WTC11 (cell line): Measurements from ENCODE around the gene OR2A2. TPM values are rescaled to one million over a fixed set of nuclear protein-coding genes. Genes with fewer than 3 reads are reported as not detected.
"Not testable (repeated sequence)": the region's sequence is repeated elsewhere in the genome, so short reads cannot be mapped to it uniquely, and the experiment has no call there.

ENCODE experiments used
- ATAC-seq: fragments of 200-7000 bp; cut with Tn5 transposase; 2 replicates; pipeline ENCODE4 v1.10.0; 2021; ENCODE audit warnings: mild to moderate bottlenecking, moderate library complexity
- CTCF ChIA-PET: fragments of 300-600 bp; sonication (Branson Sonifier 250); formaldehyde crosslinking; loops from one replicate; lab custom pipeline; 2021; ENCODE audit warnings: antibody characterized with exemption; lab: Charles Lee
- POLR2A ChIA-PET: fragments of 350-600 bp; sonication (Branson Sonifier 250); formaldehyde crosslinking; loops from one replicate; lab custom pipeline; 2021; ENCODE audit warnings: antibody characterized with exemption; lab: Charles Lee
- DNase-seq: peaks from one replicate; pipeline ENCODE4 v3.0.0; 2021; ENCODE audit warnings: low spot score
- H3K27ac Mint-ChIP-seq: 2 replicates; pipeline ENCODE4 v1.8.0; 2021; ENCODE audit warnings: mixed read lengths
- H3K27me3 Mint-ChIP-seq: 2 replicates; pipeline ENCODE4 v1.8.0; 2021; ENCODE audit warnings: low read depth, mild to moderate bottlenecking, moderate library complexity, mixed read lengths
- H3K36me3 Mint-ChIP-seq: 2 replicates; pipeline ENCODE4 v1.8.0; 2021; ENCODE audit warnings: mixed read lengths
- H3K4me1 Mint-ChIP-seq: 2 replicates; pipeline ENCODE4 v1.8.0; 2022; ENCODE audit warnings: mixed read lengths
- H3K4me3 Mint-ChIP-seq: 2 replicates; pipeline ENCODE4 v1.8.0; 2021; ENCODE audit warnings: mild to moderate bottlenecking, moderate library complexity, mixed read lengths
- H3K9me3 Mint-ChIP-seq: 2 replicates; pipeline ENCODE4 v1.8.0; 2021; ENCODE audit warnings: mixed read lengths
- ATF3 ChIP-seq: sonication (generic); formaldehyde crosslinking; conservative IDR thresholded peaks from 2 replicates; pipeline ENCODE4 v1.8.1; 2022; ENCODE audit warnings: mild to moderate bottlenecking, missing genetic modification reagents
- CTCF ChIP-seq: fragments of 200-600 bp; IDR thresholded peaks from 2 replicates; pipeline ENCODE4 v1.8.0; 2022; ENCODE audit warnings: antibody characterized with exemption
- ELF4 ChIP-seq: sonication (generic); formaldehyde crosslinking; IDR thresholded peaks from 2 replicates; pipeline ENCODE4 v1.8.1; 2022; ENCODE audit warnings: low read depth, mild to moderate bottlenecking, moderate library complexity, missing genetic modification reagents
- ERG ChIP-seq: fragments of 250-450 bp; sonication (Bioruptor Pico); IDR thresholded peaks from 2 replicates; pipeline ENCODE4 v1.8.0; 2021; ENCODE audit warnings: mild to moderate bottlenecking
- IRF1 ChIP-seq: sonication (generic); formaldehyde crosslinking; IDR thresholded peaks from 2 replicates; pipeline ENCODE4 v1.8.0; 2023; ENCODE audit warnings: missing genetic modification reagents
- KAT7 ChIP-seq: sonication (generic); formaldehyde crosslinking; IDR thresholded peaks from 2 replicates; pipeline ENCODE4 v1.8.1; 2023; ENCODE audit warnings: missing genetic modification reagents, mild to moderate bottlenecking, borderline replicate concordance
- MAX ChIP-seq: sonication (generic); formaldehyde crosslinking; IDR thresholded peaks from 2 replicates; pipeline ENCODE4 v1.8.0; 2022; ENCODE audit warnings: mild to moderate bottlenecking, missing genetic modification reagents
- MYBL2 ChIP-seq: sonication (generic); formaldehyde crosslinking; IDR thresholded peaks from 2 replicates; pipeline ENCODE4 v1.8.1; 2023; ENCODE audit warnings: mild to moderate bottlenecking, moderate library complexity, missing genetic modification reagents
- NFE2L1 ChIP-seq: sonication (generic); formaldehyde crosslinking; IDR thresholded peaks from 2 replicates; pipeline ENCODE4 v1.8.1; 2023; ENCODE audit warnings: missing genetic modification reagents
- NFYB ChIP-seq: sonication (generic); formaldehyde crosslinking; conservative IDR thresholded peaks from 2 replicates; pipeline ENCODE4 v1.8.0; 2022; ENCODE audit warnings: low read depth, missing genetic modification reagents
- NR1H2 ChIP-seq: sonication (generic); formaldehyde crosslinking; IDR thresholded peaks from 2 replicates; pipeline ENCODE4 v1.9.0; 2021; ENCODE audit warnings: mild to moderate bottlenecking, moderate library complexity, missing genetic modification reagents
- RELA ChIP-seq: sonication (generic); formaldehyde crosslinking; IDR thresholded peaks from 2 replicates; pipeline ENCODE4 v1.8.1; 2022; ENCODE audit warnings: missing genetic modification reagents, mild to moderate bottlenecking, borderline replicate concordance
- SMAD3 ChIP-seq: sonication (generic); formaldehyde crosslinking; IDR thresholded peaks from 2 replicates; pipeline ENCODE4 v1.8.0; 2022; ENCODE audit warnings: missing genetic modification reagents, mild to moderate bottlenecking, borderline replicate concordance
- STAT6 ChIP-seq: sonication (generic); formaldehyde crosslinking; conservative IDR thresholded peaks from 2 replicates; pipeline ENCODE4 v1.8.1; 2023; ENCODE audit warnings: mild to moderate bottlenecking, low read depth, missing genetic modification reagents, moderate library complexity
- TCF7 ChIP-seq: sonication (generic); formaldehyde crosslinking; IDR thresholded peaks from 2 replicates; pipeline ENCODE4 v1.8.0; 2022; ENCODE audit warnings: mild to moderate bottlenecking, low read depth, missing genetic modification reagents, moderate library complexity
- USF1 ChIP-seq: sonication (generic); formaldehyde crosslinking; IDR thresholded peaks from 2 replicates; pipeline ENCODE4 v1.8.0; 2022; ENCODE audit warnings: mild to moderate bottlenecking, missing genetic modification reagents
- USF2 ChIP-seq: sonication (generic); formaldehyde crosslinking; IDR thresholded peaks from 2 replicates; pipeline ENCODE4 v1.8.1; 2023; ENCODE audit warnings: mild to moderate bottlenecking, missing genetic modification reagents, moderate library complexity
- ZBTB21 ChIP-seq: sonication (generic); formaldehyde crosslinking; IDR thresholded peaks from 2 replicates; pipeline ENCODE4 v1.8.1; 2023; ENCODE audit warnings: mild to moderate bottlenecking, missing genetic modification reagents, borderline replicate concordance
- ZBTB43 ChIP-seq: sonication (generic); formaldehyde crosslinking; IDR thresholded peaks from 2 replicates; pipeline ENCODE4 v1.8.1; 2023; ENCODE audit warnings: mild to moderate bottlenecking, missing genetic modification reagents
- ZNF423 ChIP-seq: fragments of 250-450 bp; sonication (Bioruptor Pico); IDR thresholded peaks from 2 replicates; pipeline ENCODE4 v2.1.2; 2022; ENCODE audit warnings: mild to moderate bottlenecking, moderate library complexity
- ZNF671 ChIP-seq: fragments of 250-450 bp; sonication (Bioruptor Pico); IDR thresholded peaks from 2 replicates; pipeline ENCODE4 v1.8.0; 2021; ENCODE audit warnings: mild to moderate bottlenecking
- total RNA-seq: library from RNA; stranded (reverse); gene quantifications from 3 replicates; pipeline ENCODE4 v1.2.3, GENCODE V29; 2021

The OR2A2 gene
- total RNA-seq, 1 experiment from 2014 or later: not detected

- ChIA-PET CTCF (interaction anchor here (0.5 to 1.5 kb wide), 48 partner anchors 9 to 396 kb away, joined by 3 to 26 read pairs (median 4); partner anchors contain the start of genes OR2A12 and TCAF1), POLR2A (interaction anchor here (1.0 kb wide), 1 partner anchor 226 kb away, joined by 3 read pairs; the partner anchor contains the start of gene TCAF1)
- Mint-ChIP-seq H3K36me3 (no peaks in the 10 kb centered on the region), H3K4me1 (no peaks in the 10 kb centered on the region), H3K27me3 (no peaks in the 10 kb centered on the region; the same call in 1 of the 2 replicates), H3K9me3 (no peaks in the 10 kb centered on the region), H3K27ac (no peak overlapping the region), H3K4me3 (no peak overlapping the region)
- DNase-seq: peak; percentile 97
- peak; percentile 99 for ATAC-seq
- TF ChIP-seq NFE2L1 (CRISPR knock-in tag) (no peak), USF1 (peak; percentile 91), USF2 (CRISPR knock-in tag) (peak; percentile 91), ELF4 (CRISPR knock-in tag) (no peak), MAX (CRISPR knock-in tag) (peak; percentile 51; the same call in 1 of the 2 replicates), CTCF (peak; percentile 79)
Measured at GRCh38 chr7:144127714-144128334, 18.4 kb downstream of the OR2A2 start.

- H3K4me3 Mint-ChIP-seq, DNase-seq, H3K4me1 Mint-ChIP-seq, H3K27ac Mint-ChIP-seq, ATAC-seq, CTCF ChIA-PET, H3K27me3 Mint-ChIP-seq, H3K36me3 Mint-ChIP-seq, H3K9me3 Mint-ChIP-seq, POLR2A ChIA-PET: not testable (repeated sequence)
Measured at GRCh38 chr7:144129601-144130000, 20.2 kb downstream of the OR2A2 start.

- ATAC-seq: no peak
- ChIA-PET CTCF (no interaction called here), POLR2A (no interaction called here)
- no peaks in the 10 kb centered on the region for H3K36me3 Mint-ChIP-seq
- DNase-seq: no peak
- H3K9me3 Mint-ChIP-seq: no peaks in the 10 kb centered on the region
- H3K4me3 Mint-ChIP-seq: no peak overlapping the region
- H3K27me3 Mint-ChIP-seq: no peaks in the 10 kb centered on the region; the same call in 1 of the 2 replicates
- H3K27ac Mint-ChIP-seq: no peak overlapping the region
- H3K4me1 Mint-ChIP-seq: 0 out of 2 replicates have a peak, but pooled peaks cover 2% of the 10 kb centered on the region
- no peak for TF ChIP-seq ZBTB43 (CRISPR knock-in tag)
- TF ChIP-seq ZNF423 (CRISPR knock-in tag): no peak
- no peak for TF ChIP-seq SMAD3 (CRISPR knock-in tag)
- TF ChIP-seq TCF7 (CRISPR knock-in tag): no peak
- TF ChIP-seq KAT7 (CRISPR knock-in tag): no peak
- no peak for TF ChIP-seq IRF1 (CRISPR knock-in tag)
- no peak for TF ChIP-seq ATF3
- no peak for TF ChIP-seq NFYB (CRISPR knock-in tag)
- TF ChIP-seq NR1H2: no peak
- no peak for TF ChIP-seq STAT6 (CRISPR knock-in tag)
- TF ChIP-seq ZNF671 (CRISPR knock-in tag): no peak
- TF ChIP-seq ERG (CRISPR knock-in tag): no peak
- TF ChIP-seq RELA (CRISPR knock-in tag): no peak
- TF ChIP-seq MYBL2: no peak
- no peak for TF ChIP-seq ZBTB21 (CRISPR knock-in tag)
Measured at GRCh38 chr7:144130730-144131129, 21.3 kb downstream of the OR2A2 start.
